Bone marrow (tissue), 2 donors: ENCODE results near the gene CLEC2B.

Experiments used
- DNase-seq, 2 donors: peaks; one replicate each; lab custom pipeline; 2025; lab: John Stamatoyannopoulos, UW

Gene CLEC2B

DNA sequence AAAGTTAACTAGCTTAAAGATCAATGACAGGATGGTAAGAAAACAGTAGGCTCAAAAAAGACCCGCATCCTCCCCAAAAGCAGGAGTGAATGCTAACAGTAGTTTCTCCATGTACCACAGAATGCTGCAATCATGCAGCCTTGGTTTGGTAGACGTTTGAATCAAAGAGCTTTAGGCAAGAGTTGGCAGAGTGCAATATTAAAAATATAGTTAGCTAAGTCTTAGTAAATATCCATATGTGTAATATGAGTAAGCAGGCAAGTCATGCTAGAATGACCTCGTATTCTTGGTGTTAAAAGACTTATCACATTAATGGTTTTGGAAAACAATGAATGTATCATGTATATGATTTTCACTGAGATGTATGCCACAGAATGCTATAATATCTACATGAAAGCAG lies 60.6 kb downstream of the CLEC2B start:
- DNase-seq = no peak

DNA sequence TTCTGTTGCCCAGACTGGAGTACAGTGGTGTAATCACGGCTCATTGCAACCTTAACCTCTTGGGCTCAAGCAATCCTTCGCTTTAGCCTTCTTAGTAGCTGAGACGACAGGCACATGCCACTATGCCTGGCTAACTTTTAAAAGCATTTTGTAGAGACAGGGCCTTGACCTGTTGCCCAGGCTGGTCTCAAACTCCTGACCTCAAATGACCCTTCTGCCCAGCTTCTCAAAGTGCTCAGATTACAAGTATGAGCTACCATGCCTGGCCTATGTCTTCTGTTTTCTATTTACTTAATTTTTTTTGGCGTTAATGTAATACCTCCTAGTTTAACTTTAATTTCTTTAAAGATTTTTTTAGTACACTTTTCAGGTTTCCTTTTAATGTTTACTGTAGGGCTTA lies 62.4 kb downstream of the CLEC2B start:
- no peak for DNase-seq

DNA sequence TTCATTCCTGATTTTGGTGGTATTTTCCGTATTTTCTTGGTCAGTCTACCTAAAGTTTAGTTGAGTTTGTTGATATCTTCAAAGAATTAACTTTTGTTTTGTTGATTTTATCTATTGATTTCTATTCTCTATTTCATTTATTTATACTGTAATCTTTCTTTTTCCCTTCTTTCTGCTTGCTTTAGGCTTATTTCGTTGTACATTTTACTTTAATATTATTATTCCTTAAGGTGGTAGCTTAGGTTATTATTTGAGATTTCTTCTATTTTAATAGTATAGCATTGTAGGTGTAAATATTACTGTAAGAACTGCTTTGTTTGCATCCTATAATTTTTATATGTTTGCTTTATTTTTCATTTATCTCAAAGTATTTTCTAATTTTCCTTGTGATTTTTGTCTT lies 63.3 kb downstream of the CLEC2B start:
- no peak for DNase-seq
